Endometrial microvascular endothelial cells (primary cell): ENCODE data around the gene ANLN. TPM values are rescaled to one million over a fixed set of nuclear protein-coding genes. Genes with fewer than 3 reads are reported as not detected.

ENCODE experiments used
- in situ Hi-C: cut with HindIII; loops from 2 replicates; pipeline ENCODE4 v1.10.0; 2017; ENCODE audit warnings: low sequenced_read_pairs, low pct_unique_long_range_greater_than_20kb; ENCODE audit errors: inconsistent ontology term
- total RNA-seq: library from RNA; depleted of rRNA; stranded (reverse); fragments of >200 nt; gene quantifications from one replicate; pipeline ENCODE4 v1.2.3, GENCODE V29; 2015; ENCODE audit errors: inconsistent ontology term

The ANLN gene, protein sequence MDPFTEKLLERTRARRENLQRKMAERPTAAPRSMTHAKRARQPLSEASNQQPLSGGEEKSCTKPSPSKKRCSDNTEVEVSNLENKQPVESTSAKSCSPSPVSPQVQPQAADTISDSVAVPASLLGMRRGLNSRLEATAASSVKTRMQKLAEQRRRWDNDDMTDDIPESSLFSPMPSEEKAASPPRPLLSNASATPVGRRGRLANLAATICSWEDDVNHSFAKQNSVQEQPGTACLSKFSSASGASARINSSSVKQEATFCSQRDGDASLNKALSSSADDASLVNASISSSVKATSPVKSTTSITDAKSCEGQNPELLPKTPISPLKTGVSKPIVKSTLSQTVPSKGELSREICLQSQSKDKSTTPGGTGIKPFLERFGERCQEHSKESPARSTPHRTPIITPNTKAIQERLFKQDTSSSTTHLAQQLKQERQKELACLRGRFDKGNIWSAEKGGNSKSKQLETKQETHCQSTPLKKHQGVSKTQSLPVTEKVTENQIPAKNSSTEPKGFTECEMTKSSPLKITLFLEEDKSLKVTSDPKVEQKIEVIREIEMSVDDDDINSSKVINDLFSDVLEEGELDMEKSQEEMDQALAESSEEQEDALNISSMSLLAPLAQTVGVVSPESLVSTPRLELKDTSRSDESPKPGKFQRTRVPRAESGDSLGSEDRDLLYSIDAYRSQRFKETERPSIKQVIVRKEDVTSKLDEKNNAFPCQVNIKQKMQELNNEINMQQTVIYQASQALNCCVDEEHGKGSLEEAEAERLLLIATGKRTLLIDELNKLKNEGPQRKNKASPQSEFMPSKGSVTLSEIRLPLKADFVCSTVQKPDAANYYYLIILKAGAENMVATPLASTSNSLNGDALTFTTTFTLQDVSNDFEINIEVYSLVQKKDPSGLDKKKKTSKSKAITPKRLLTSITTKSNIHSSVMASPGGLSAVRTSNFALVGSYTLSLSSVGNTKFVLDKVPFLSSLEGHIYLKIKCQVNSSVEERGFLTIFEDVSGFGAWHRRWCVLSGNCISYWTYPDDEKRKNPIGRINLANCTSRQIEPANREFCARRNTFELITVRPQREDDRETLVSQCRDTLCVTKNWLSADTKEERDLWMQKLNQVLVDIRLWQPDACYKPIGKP
- total RNA-seq, result 327 TPM

DNA sequence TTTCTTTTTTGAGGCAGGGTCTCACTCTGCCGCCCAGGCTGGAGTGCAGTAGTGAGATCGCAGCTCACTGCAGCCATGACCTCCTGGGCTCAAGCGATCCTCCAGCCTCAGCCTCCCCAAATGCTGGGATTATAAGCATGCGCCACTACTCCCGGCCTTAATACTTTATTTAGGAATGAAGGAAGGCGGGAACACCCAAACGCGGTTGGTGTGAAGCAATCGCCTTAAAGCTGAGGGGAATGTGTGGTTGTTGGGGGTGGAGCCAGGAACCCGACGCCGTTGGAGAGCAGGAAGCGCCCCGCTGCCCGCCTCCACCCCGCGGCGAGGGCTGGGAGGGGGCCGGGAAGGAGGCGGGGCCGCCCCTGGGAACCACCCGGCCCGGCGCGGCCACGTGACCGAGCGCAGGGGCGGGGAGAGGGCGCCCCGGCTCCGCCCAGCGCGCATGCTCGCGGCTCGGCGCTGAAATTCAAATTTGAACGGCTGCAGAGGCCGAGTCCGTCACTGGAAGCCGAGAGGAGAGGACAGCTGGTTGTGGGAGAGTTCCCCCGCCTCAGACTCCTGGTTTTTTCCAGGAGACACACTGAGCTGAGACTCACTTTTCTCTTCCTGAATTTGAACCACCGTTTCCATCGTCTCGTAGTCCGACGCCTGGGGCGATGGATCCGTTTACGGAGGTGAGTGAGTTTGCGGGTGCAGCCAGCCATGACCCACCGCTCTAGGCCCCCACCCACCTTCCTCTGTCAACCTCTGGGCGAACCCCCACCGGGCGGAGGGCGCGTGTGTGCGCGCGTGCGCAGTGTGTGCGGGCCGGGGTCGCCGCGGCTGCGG is at the start of gene ANLN:
Gene ANLN (plus strand): TSS at position 492 of the 828 bp plus-strand sequence. CDS start 165 bp downstream, at position 657.
- in situ Hi-C loops, result no loop called here

GRCh38 chr7:36343548-36343947 is 46.1 kb upstream of the ANLN start:
- in situ Hi-C loops, result no loop called here

GRCh38 chr7:36344622-36345021 is 45.0 kb upstream of the ANLN start:
- in situ Hi-C loops, result no loop called here

DNA sequence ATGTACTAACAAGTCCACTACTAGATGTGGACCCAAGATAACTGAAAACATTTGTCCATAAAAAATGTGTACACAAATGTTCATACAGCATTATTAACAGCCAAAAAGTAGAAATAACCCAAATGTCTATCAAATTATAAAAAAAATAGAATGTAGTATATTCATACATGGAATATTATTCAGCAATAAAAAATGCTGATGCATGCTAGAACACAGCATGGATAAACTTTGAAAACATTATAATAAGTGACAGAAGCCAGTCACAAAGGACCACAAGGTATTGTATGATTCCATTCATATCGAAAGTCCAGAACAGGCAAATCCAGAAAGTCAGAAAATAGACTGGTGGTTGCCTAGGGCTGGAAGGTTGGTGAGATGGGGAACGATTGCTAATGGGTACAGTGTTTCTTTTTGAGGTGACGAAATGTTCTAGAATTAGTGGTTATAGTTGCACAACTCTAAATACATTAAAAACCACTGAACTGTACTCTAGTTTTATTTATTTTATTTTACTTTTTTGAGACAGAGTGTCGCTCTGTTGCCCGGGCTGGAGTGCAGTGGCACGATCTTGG is 43.3 kb upstream of the ANLN start:
- in situ Hi-C loops, result no loop called here

DNA sequence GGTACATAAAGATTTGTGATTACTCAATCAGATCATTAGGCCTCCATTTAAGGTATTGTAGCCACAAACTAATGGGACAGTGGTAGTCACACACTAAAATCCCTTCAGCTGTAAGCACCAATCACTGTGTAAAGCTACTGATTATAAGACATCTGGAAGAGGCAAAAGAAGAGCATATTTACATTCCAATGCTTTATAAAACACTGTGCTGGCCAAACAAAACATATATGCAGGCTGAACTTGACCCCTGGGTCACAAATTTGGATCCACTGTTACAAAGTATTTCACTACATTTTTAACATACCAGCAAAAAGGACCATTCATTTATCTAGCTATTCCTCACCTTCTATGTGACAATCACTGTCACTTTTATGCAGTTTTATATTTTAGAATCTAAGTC is 41.4 kb upstream of the ANLN start:
- in situ Hi-C loops, result no loop called here

DNA sequence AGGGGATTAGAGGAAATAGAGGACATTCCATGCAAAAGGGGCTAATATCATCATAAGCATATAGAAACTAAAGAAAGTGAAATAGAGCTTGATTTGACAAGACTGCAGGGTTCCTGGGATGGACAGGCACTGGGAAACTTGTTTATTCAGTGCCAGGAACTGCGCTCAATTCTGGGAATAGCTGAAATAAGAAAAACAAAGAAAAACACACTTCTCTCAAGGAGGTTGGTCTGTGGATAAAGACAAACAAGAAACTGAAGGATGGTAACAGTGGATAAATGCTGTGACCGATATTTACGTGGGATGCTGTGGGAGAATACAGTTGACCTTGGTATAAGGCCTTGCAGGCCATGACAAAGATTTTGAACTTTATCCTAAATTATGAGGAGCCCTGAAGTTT is 40.9 kb upstream of the ANLN start:
- in situ Hi-C loops, result no loop called here

DNA sequence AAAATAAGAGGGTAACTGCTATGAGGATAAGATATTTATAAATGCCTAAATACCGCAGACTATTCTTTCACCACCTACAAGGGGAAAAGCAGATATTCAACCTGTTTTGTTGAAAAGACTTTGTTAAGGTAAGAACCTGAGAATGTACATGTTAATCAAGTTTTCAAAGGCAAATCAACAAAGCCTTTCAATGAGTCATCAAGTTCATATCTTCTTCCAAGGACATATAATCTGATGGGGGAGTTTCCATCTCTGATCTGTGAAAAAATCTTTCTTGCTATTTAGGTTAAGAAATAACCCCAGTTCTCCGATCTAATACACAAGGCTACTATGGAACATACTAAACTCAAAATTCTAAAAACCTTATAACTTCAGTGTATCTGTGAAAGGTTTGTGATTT is 40.0 kb upstream of the ANLN start:
- in situ Hi-C loops, result no loop called here

GRCh38 chr7:36355490-36355889 is 34.2 kb upstream of the ANLN start:
- in situ Hi-C loops, result no loop called here

GRCh38 chr7:36357054-36357453 is 32.6 kb upstream of the ANLN start:
- in situ Hi-C loops, result no loop called here

DNA sequence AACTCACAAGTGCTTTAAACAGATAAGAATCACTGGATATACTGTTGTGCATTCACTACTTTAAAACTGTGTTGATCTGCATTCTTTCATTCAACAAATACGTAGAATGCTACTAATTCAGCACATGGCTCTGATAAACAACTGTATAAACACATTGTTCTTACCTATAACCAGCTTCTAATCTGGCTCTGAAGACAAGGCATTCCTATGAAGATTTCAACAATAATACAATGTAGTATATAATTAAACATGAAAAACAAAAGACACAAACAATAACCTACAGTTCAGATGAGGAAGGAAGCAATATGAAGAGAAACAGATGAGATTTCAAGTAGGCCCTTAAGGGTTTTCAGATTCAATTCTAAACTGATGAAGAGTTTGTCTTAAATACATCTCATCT is 31.1 kb upstream of the ANLN start:
- in situ Hi-C loops, result no loop called here

GRCh38 chr7:36360244-36360643 is 29.4 kb upstream of the ANLN start:
- in situ Hi-C loops, result no loop called here

DNA sequence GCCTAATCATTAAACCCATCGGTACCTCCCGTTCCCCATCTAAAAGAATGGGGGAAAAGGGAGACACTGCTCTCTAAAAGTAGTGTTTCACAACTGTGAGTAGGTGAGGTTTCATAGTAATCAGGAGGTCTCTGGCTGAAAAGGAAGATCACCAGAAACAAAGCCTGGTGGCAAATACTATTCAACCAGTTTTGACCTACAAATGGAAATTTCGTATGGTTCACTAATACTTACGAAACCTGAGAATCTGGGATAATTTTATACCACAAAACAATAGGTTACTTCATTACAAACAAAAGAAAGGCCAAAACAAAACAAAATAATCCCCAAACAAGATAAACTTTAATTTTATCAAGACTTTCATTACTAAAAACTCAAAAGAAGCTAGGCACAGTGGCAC is 28.4 kb upstream of the ANLN start:
- in situ Hi-C loops, result no loop called here

DNA sequence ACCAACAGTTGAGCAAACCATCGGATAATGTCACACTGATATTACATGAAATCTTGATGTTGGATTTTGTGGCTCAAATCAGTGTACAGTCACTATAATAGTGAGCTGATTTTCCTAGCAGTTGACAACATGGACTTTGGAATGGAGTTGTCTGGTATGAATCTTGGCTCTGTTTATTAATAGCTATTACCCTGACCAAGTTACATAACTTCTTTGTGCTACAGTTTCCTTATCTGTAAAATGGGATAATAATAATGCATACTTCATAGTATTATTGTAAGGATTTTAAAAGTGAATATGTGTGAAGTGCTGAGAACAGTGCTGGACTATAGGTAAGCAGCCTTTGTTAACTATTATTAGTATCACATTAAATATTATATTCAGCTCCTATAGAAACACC is 26.1 kb upstream of the ANLN start:
- in situ Hi-C loops, result no loop called here

DNA sequence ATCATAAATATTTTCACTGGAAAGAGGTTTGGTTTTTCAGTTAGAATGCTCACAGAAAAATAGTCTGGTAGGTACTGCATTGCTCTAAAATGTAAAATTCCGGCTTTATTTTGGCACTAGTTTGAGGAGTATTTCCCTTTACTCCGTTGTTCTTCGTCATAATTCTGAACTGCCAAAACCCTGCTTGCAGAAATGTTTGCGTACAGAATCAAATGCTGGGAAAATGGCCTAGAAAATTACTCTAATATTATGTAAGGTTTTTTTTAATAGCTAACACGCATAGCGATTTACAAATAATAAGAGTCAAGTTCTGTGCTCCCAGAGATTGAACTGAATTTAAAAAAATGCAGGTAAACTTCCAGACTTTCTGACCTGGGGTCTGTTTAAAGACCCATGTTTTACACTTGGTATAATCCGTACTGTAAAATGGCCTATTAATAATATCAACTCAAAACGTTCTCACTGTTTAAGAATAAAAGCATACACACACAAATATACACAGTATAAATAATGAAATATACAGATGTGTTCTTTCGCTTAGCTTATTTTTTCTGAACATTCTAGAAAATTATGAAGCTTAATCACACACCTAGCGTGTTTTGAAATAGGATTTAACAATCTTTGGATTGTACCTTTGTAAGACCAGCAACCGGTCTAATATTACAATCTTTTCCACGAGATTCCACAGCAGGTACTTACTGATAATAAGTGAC is 23.5 kb upstream of the ANLN start:
- in situ Hi-C loops, result no loop called here

GRCh38 chr7:36366718-36367560 is 22.7 kb upstream of the ANLN start:
- in situ Hi-C loops, result no loop called here

- in situ Hi-C loops, result no loop called here
Observed at GRCh38 chr7:36367561-36368077, 22.0 kb upstream of the ANLN start.

- in situ Hi-C loops, result no loop called here
Observed at GRCh38 chr7:36368496-36368895, 21.2 kb upstream of the ANLN start.
